B cell (primary cell): ENCODE results near the gene COMMD7. TPM values are rescaled to one million over a fixed set of nuclear protein-coding genes. Genes with fewer than 3 reads are reported as not detected.
"Not testable (repeated sequence)": the region's sequence is repeated elsewhere in the genome, so short reads cannot be mapped to it uniquely, and the experiment has no call there.

Source experiments
- ATAC-seq: fragments of 200-7000 bp; cut with Tn5 transposase; one replicate; pipeline ENCODE4 v1.10.0; 2021; ENCODE audit warnings: low read depth, mild to moderate bottlenecking, moderate number of reproducible peaks, moderate library complexity
- CTCF ChIA-PET: fragments of 350-600 bp; sonication (Branson Sonifier 250); formaldehyde crosslinking; loops from one replicate; lab custom pipeline; 2021; ENCODE audit warnings: antibody characterized with exemption, inconsistent platforms; lab: Charles Lee
- POLR2A ChIA-PET: fragments of 350-600 bp; sonication (Branson Sonifier 250); formaldehyde crosslinking; loops from one replicate; lab custom pipeline; 2021; ENCODE audit warnings: antibody characterized with exemption; lab: Charles Lee
- DNase-seq: peaks from one replicate; pipeline ENCODE4 v3.0.0; 2013
- H2AFZ ChIP-seq: 2 replicates; pipeline ENCODE4 v1.6.1; 2012; ENCODE audit warnings: mild to moderate bottlenecking, low read depth, low read length; ENCODE audit not compliant: insufficient read depth, poor library complexity, severe bottlenecking
- H3K27ac ChIP-seq, 2 donors: 1 replicate in 1 of 2; 2 replicates in 1 of 2; pipeline ENCODE4 v1.5.1; 2012 to 2013; ENCODE audit warnings: low read length in 2 of 2, mild to moderate bottlenecking in 2 of 2, moderate library complexity in 1 of 2
- H3K27me3 ChIP-seq, 4 experiments: fragments of 200-600 bp in 1 of 4; sonication (generic) in 1 of 4; replicated peaks in 1 of 4; 1 replicate in 2 of 4; 2 replicates in 2 of 4; pipeline versions ENCODE4 v1.6.1 to v1.7.0; 2013 to 2016; ENCODE audit warnings: low read length in 3 of 4, mild to moderate bottlenecking in 2 of 4, mixed read lengths in 1 of 4, moderate library complexity in 1 of 4; ENCODE audit not compliant: insufficient read depth in 4 of 4, control insufficient read depth in 3 of 4; ENCODE audit errors: control extremely low read depth in 1 of 4
- H3K36me3 ChIP-seq, 2 experiments: replicated peaks in 1 of 2; 1 replicate in 1 of 2; 2 replicates in 1 of 2; pipeline versions ENCODE4 v1.6.1 to v1.7.1; 2013; ENCODE audit warnings: low read length in 1 of 2; ENCODE audit not compliant: insufficient read depth in 2 of 2, control insufficient read depth in 1 of 2; ENCODE audit errors: control extremely low read depth in 1 of 2, extremely low read depth in 1 of 2
- H3K4me1 ChIP-seq, 2 donors: fragments of 200-600 bp in 1 of 2; sonication (generic) in 1 of 2; 1 replicate in 1 of 2; 2 replicates in 1 of 2; pipeline versions ENCODE4 v1.5.1 to v1.6.1; 2013 to 2017; ENCODE audit warnings: low read length in 2 of 2; ENCODE audit not compliant: control insufficient read depth in 2 of 2, insufficient read depth in 2 of 2
- H3K4me2 ChIP-seq: replicated peaks from 2 replicates; pipeline ENCODE3; 2012; ENCODE audit warnings: mild to moderate bottlenecking, low read depth, low read length; ENCODE audit not compliant: poor library complexity, severe bottlenecking
- H3K4me3 ChIP-seq, 5 experiments: fragments of 200-600 bp in 1 of 5; sonication (generic) in 1 of 5; 1 replicate in 3 of 5; 2 replicates in 2 of 5; pipeline versions ENCODE4 v1.5.1 to v1.7.0; 2011 to 2016; ENCODE audit warnings: low read length in 4 of 5, mild to moderate bottlenecking in 4 of 5, low read depth in 2 of 5, control low read depth in 1 of 5, moderate library complexity in 1 of 5; ENCODE audit not compliant: insufficient read depth in 1 of 5; ENCODE audit errors: control extremely low read depth in 1 of 5, extremely low read depth in 1 of 5
- H3K79me2 ChIP-seq: fragments of 200-600 bp; sonication (generic); one replicate; pipeline ENCODE4 v1.6.0; 2016; ENCODE audit warnings: low read length; ENCODE audit not compliant: control insufficient read depth, insufficient read depth
- H3K9ac ChIP-seq: fragments of 200-600 bp; sonication (generic); 2 replicates; pipeline ENCODE4 v1.6.1; 2017; ENCODE audit warnings: mild to moderate bottlenecking, low read length, moderate library complexity
- H3K9me3 ChIP-seq, 3 donors: one replicate each; pipeline versions ENCODE4 v1.6.1 to v1.7.1; 2013; ENCODE audit warnings: low read length in 2 of 3; ENCODE audit not compliant: control insufficient read depth in 2 of 3, insufficient read depth in 1 of 3; ENCODE audit errors: control extremely low read depth in 1 of 3
- H4K20me1 ChIP-seq: 2 replicates; pipeline ENCODE4 v1.6.0; 2012; ENCODE audit warnings: mild to moderate bottlenecking, low read length; ENCODE audit not compliant: insufficient read depth, control insufficient read depth, poor library complexity, severe bottlenecking
- H3K27ac Mint-ChIP-seq: one replicate; pipeline ENCODE4 v1.8.0; 2021; ENCODE audit warnings: mixed read lengths
- H3K27me3 Mint-ChIP-seq: one replicate; pipeline ENCODE4 v1.8.0; 2021; ENCODE audit warnings: mixed read lengths
- H3K4me1 Mint-ChIP-seq: one replicate; pipeline ENCODE4 v1.8.0; 2021; ENCODE audit warnings: mixed read lengths
- H3K4me3 Mint-ChIP-seq: one replicate; pipeline ENCODE4 v1.8.0; 2021; ENCODE audit warnings: mixed read lengths
- H3K9me3 Mint-ChIP-seq: one replicate; pipeline ENCODE4 v1.8.0; 2022; ENCODE audit warnings: mixed read lengths; ENCODE audit not compliant: insufficient read depth
- EZH2 ChIP-seq: IDR thresholded peaks from 2 replicates; pipeline ENCODE4 v1.6.1; 2012; ENCODE audit warnings: borderline replicate concordance, low read depth, mild to moderate bottlenecking, moderate library complexity, low read length; ENCODE audit not compliant: insufficient read depth, poor library complexity, severe bottlenecking
- WGBS: methylation state at CpG from one replicate; pipeline ENCODE4 v1.1.5; 2013; ENCODE audit warnings: missing lambda C conversion rate; ENCODE audit not compliant: insufficient coverage; 5-methylcytosine and 5-hydroxymethylcytosine counted together
- intact Hi-C: fragments of 100-400 bp; cut with micrococcal nuclease; formaldehyde crosslinking; loops from one replicate; pipeline ENCODE4 v1.10.0; 2022
- polyA plus RNA-seq: library from polyadenylated mRNA; depleted of rRNA; stranded (reverse); fragments of >200 nt; gene quantifications from 2 replicates; pipeline ENCODE4 v1.2.3, GENCODE V29; 2012
- total RNA-seq, 2 donors: library from RNA; stranded (reverse); fragments of 120-200 nt in 1 of 2; gene quantifications; 1 replicate in 1 of 2; 2 replicates in 1 of 2; pipeline versions ENCODE4 v1.2.3 to v1.2.4, GENCODE V29; 2013 to 2022
- TF ChIP-seq, protein P1 (sequence below): fragments of 200-600 bp; IDR thresholded peaks from one replicate; pipeline ENCODE4 v1.8.0; 2022; ENCODE audit warnings: antibody characterized with exemption, mild to moderate bottlenecking

COMMD7 gene
- total and polyA plus RNA-seq, 2 donors (not counting 1 experiment from before 2014, with no cell fraction given) = 24.5 to 34.9 TPM

DNA sequence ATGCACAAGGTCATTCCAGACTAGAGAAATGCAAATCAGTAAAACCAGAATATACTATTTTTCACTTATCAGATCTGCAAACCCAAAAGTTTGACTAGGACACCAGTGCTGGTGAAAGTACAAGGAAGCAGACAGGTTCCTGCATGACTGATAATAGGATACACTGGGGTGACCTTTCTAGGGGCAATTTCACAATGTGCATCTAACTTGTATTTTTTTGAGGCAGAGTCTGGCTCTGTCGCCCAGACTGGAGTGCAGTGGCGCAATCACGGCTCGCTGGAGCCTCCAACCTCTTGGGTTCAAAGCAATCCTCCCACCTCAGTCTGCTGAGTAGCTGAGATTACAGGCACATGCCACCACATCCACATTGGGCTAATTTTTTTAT lies 11.4 kb downstream of the COMMD7 start:
- H3K4me3 Mint-ChIP-seq = no peak overlapping the region
- no peak for DNase-seq
- H3K4me1 Mint-ChIP-seq = peaks cover 2% of the 10 kb centered on the region
- no CpG with 5 or more reads among the region's 4 CpGs for WGBS
- TF ChIP-seq EZH2 = no peak
- TF ChIP-seq, protein P1, sequence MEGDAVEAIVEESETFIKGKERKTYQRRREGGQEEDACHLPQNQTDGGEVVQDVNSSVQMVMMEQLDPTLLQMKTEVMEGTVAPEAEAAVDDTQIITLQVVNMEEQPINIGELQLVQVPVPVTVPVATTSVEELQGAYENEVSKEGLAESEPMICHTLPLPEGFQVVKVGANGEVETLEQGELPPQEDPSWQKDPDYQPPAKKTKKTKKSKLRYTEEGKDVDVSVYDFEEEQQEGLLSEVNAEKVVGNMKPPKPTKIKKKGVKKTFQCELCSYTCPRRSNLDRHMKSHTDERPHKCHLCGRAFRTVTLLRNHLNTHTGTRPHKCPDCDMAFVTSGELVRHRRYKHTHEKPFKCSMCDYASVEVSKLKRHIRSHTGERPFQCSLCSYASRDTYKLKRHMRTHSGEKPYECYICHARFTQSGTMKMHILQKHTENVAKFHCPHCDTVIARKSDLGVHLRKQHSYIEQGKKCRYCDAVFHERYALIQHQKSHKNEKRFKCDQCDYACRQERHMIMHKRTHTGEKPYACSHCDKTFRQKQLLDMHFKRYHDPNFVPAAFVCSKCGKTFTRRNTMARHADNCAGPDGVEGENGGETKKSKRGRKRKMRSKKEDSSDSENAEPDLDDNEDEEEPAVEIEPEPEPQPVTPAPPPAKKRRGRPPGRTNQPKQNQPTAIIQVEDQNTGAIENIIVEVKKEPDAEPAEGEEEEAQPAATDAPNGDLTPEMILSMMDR = no peak
- ChIA-PET CTCF (interaction anchor here (0.5 to 2.1 kb wide), 2 partner anchors 11 to 58 kb away, joined by 3 to 6 read pairs; partner anchors contain the start of gene C20orf203), POLR2A (no interaction called here)
- H3K27ac ChIP-seq = no peak overlapping the region
- H3K9me3 ChIP-seq = no peaks in the 10 kb centered on the region
- H3K4me3 ChIP-seq = no peak overlapping the region
- no peak overlapping the region for H2AFZ ChIP-seq
- no peak overlapping the region for H3K4me2 ChIP-seq
- no peaks in the 10 kb centered on the region for H3K27me3 ChIP-seq
- no peaks in the 10 kb centered on the region for H3K4me1 ChIP-seq
- no peak overlapping the region for H3K27ac Mint-ChIP-seq
- peaks cover 18% of the 10 kb centered on the region for H3K79me2 ChIP-seq
- peaks cover 0 to 12% of the 10 kb centered on the region in 2 experiments for H3K36me3 ChIP-seq
- intact Hi-C loops = no loop called here
- ATAC-seq = no peak
- H3K9ac ChIP-seq = no peak overlapping the region
- H3K27me3 Mint-ChIP-seq = no peaks in the 10 kb centered on the region
- peaks cover 10% of the 10 kb centered on the region for H4K20me1 ChIP-seq
- no peaks in the 10 kb centered on the region for H3K9me3 Mint-ChIP-seq

DNA sequence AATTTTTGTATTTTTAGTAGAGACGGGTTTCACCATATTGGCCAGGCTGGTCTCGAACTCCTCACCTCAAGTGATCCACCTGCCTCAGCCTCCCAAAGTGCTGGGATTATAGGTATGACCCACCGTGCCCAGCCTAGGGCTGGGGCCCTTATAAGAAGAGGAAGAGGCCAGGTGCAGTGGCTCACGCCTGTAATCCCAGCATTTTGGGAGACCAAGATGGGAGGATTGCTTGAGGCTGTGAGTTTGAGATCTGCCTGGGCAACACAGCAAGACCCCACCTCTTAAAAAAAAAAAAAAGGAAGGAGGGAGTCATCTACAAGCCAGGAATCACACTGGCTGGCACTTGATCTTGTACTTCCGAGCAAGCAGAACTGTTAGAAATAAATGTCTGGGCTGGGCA lies 13.9 kb downstream of the COMMD7 start:
- CTCF ChIA-PET, H3K27ac ChIP-seq: not testable (repeated sequence)

DNA sequence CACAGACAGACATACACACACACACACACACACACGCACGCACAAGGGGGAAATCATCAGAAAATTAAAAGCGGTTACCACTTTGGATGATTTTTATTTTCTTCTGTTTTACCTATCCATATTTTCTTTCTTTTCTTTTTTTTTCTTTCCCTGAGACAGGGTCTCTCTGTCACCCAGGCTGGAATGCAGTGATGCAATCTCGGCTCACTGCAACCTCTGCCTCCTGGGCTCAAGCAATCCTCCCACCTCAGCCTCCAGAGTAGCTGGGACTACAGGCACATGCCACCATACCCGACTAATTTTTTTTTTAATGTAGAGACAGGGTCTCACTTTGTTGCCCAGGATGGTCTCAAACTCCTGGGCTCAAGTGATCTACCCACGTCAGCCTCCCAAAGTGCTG lies 14.8 kb downstream of the COMMD7 start:
- WGBS = 85% methylated on average over 4 of the region's 6 CpGs
- H3K27ac ChIP-seq, H3K27me3 ChIP-seq, H3K27ac Mint-ChIP-seq, H3K4me3 Mint-ChIP-seq, H3K27me3 Mint-ChIP-seq, POLR2A ChIA-PET, H3K4me2 ChIP-seq, DNase-seq, H3K9me3 Mint-ChIP-seq, H3K4me3 ChIP-seq, H3K4me1 ChIP-seq, H2AFZ ChIP-seq, ATAC-seq, H4K20me1 ChIP-seq, H3K4me1 Mint-ChIP-seq, intact Hi-C loops, H3K9me3 ChIP-seq, CTCF ChIA-PET, H3K9ac ChIP-seq: not testable (repeated sequence)
- Histone ChIP-seq H3K79me2 (peaks cover 18% of the 10 kb centered on the region), H3K36me3 (peaks cover 3 to 22% of the 10 kb centered on the region in 2 experiments)

More for the DNA sequence above, 13.9 kb downstream of the COMMD7 start:
- H3K9me3 ChIP-seq, H3K4me3 Mint-ChIP-seq, H3K9me3 Mint-ChIP-seq, intact Hi-C loops, H3K4me2 ChIP-seq, H3K27ac Mint-ChIP-seq, H4K20me1 ChIP-seq, H2AFZ ChIP-seq, H3K4me1 Mint-ChIP-seq, H3K27me3 Mint-ChIP-seq, H3K9ac ChIP-seq, H3K4me3 ChIP-seq, DNase-seq, H3K4me1 ChIP-seq, POLR2A ChIA-PET, H3K27me3 ChIP-seq, ATAC-seq: not testable (repeated sequence)
- H3K79me2 ChIP-seq = peaks cover 18% of the 10 kb centered on the region
- no CpG with 5 or more reads among the region's 5 CpGs for WGBS
- H3K36me3 ChIP-seq = peaks cover 3 to 22% of the 10 kb centered on the region in 2 experiments
